Measurements from ENCODE around the gene AKAP8. TPM values are rescaled to one million over a fixed set of nuclear protein-coding genes. Genes with fewer than 3 reads are reported as not detected.

Gene AKAP8
- total and polyA plus RNA-seq, 4 donors, result 15.0 to 43.4 (median 19.7) TPM

- 44 to 69% methylated on average over 4 of the region's 4 CpGs for WGBS, 2 donors
- Histone ChIP-seq H3K4me1 (ENCODE audit: control insufficient read depth in 5 of 5, insufficient read depth in 5 of 5, low read length in 5 of 5) (peaks cover 45 to 72% (median 55%) of the 10 kb centered on the region in 5 donors), H3K27me3 (ENCODE audit: control insufficient read depth in 3 of 3, insufficient read depth in 3 of 3, low read length in 2 of 3) (no peaks in the 10 kb centered on the region), H3K4me3 (no peak overlapping the region), H3K9me3 (ENCODE audit: control insufficient read depth in 4 of 4, insufficient read depth in 3 of 4, low read length in 3 of 4) (no peaks in the 10 kb centered on the region), H3K9ac (ENCODE audit: insufficient read depth in 1 of 2, low read length in 2 of 2) (no peak overlapping the region), H3K27ac (ENCODE audit: low read depth in 1 of 2, low read length in 1 of 2) (no peak overlapping the region), H3K36me3 (ENCODE audit: control insufficient read depth in 4 of 4, insufficient read depth in 4 of 4, low read length in 4 of 4) (peaks cover 0 to 2% (median 0%) of the 10 kb centered on the region in 4 donors)
- ATAC-seq (ENCODE audit: insufficient read depth, low FRiP score) (no peak), DNase-seq (no peak)
- TF ChIP-seq CTCF (IDR thresholded peaks at IDR 0.05; ENCODE audit: control extremely low read depth, extremely low read depth), result no peak
These were observed 59.5 kb downstream of the AKAP8 start for GRCh38 chr19:15320116-15320515.

GRCh38 chr19:15318241-15318691 lies 61.3 kb downstream of the AKAP8 start:
- no peaks in the 10 kb centered on the region for H3K27me3 ChIP-seq (ENCODE audit: control insufficient read depth in 3 of 3, insufficient read depth in 3 of 3, low read length in 2 of 3)
- DNase-seq (no peak), ATAC-seq (ENCODE audit: insufficient read depth, low FRiP score) (no peak)
- H3K9me3 ChIP-seq (ENCODE audit: control insufficient read depth in 4 of 4, insufficient read depth in 3 of 4, low read length in 3 of 4), result no peaks in the 10 kb centered on the region
- H3K4me3 ChIP-seq, result no peak overlapping the region
- peak overlapping the region; percentile 49 to 77 for H3K27ac ChIP-seq (ENCODE audit: low read depth in 1 of 2, low read length in 1 of 2)
- H3K36me3 ChIP-seq (ENCODE audit: control insufficient read depth in 4 of 4, insufficient read depth in 4 of 4, low read length in 4 of 4), result peaks cover 0 to 2% (median 0%) of the 10 kb centered on the region in 4 donors
- H3K9ac ChIP-seq (ENCODE audit: insufficient read depth in 1 of 2, low read length in 2 of 2), result peak overlapping the region in 1 of 2 donors; percentile 48
- no peak for TF ChIP-seq CTCF (IDR thresholded peaks at IDR 0.05; ENCODE audit: control extremely low read depth, extremely low read depth)
- 25 to 28% methylated on average over 6 of the region's 6 CpGs for WGBS, 2 donors
- H3K4me1 ChIP-seq (ENCODE audit: control insufficient read depth in 5 of 5, insufficient read depth in 5 of 5, low read length in 5 of 5), result peaks cover 43 to 74% (median 47%) of the 10 kb centered on the region in 5 donors

GRCh38 chr19:15317392-15318071 lies 62.1 kb downstream of the AKAP8 start:
- no peaks in the 10 kb centered on the region for H3K9me3 ChIP-seq (ENCODE audit: control insufficient read depth in 4 of 4, insufficient read depth in 3 of 4, low read length in 3 of 4)
- H3K9ac ChIP-seq (ENCODE audit: insufficient read depth in 1 of 2, low read length in 2 of 2), result peak overlapping the region in 1 of 2 donors; percentile 48
- H3K4me1 ChIP-seq (ENCODE audit: control insufficient read depth in 5 of 5, insufficient read depth in 5 of 5, low read length in 5 of 5), result peaks cover 42 to 74% (median 45%) of the 10 kb centered on the region in 5 donors
- H3K36me3 ChIP-seq (ENCODE audit: control insufficient read depth in 4 of 4, insufficient read depth in 4 of 4, low read length in 4 of 4), result peaks cover 0 to 2% (median 0%) of the 10 kb centered on the region in 4 donors
- no peak for TF ChIP-seq CTCF (IDR thresholded peaks at IDR 0.05; ENCODE audit: control extremely low read depth, extremely low read depth)
- DNase-seq (peak in 2 of 3 donors; percentile 65 to 80), ATAC-seq (ENCODE audit: insufficient read depth, low FRiP score) (no peak)
- H3K27me3 ChIP-seq (ENCODE audit: control insufficient read depth in 3 of 3, insufficient read depth in 3 of 3, low read length in 2 of 3), result no peaks in the 10 kb centered on the region
- no peak overlapping the region for H3K4me3 ChIP-seq
- WGBS, 2 donors, result 48 to 57% methylated on average over 3 of the region's 3 CpGs
- H3K27ac ChIP-seq (ENCODE audit: low read depth in 1 of 2, low read length in 1 of 2), result peak overlapping the region; percentile 6 to 77

Measured in lung (tissue), 12 donors.